Esophagus muscularis mucosa (tissue), 4 donors: Measurements from ENCODE around the gene ZNF677. TPM values are rescaled to one million over a fixed set of nuclear protein-coding genes. Genes with fewer than 3 reads are reported as not detected.
"Not testable (repeated sequence)": the region's sequence is repeated elsewhere in the genome, so short reads cannot be mapped to it uniquely, and the experiment has no call there.

ENCODE experiments used
- DNase-seq: peaks from one replicate; pipeline ENCODE4 v3.0.0-alpha.2; 2017; ENCODE audit errors: extremely low spot score
- H3K27ac ChIP-seq, 4 donors: fragments of 200-600 bp; sonication (generic); replicated peaks in 1 of 4; 1 replicate in 3 of 4; 2 replicates in 1 of 4; pipeline ENCODE4 v1.5.1; 2016 to 2019; ENCODE audit warnings: mild to moderate bottlenecking in 1 of 4
- H3K27me3 ChIP-seq, 4 donors: fragments of 200-600 bp; sonication (generic); one replicate each; pipeline versions ENCODE4 v1.5.1 to v1.6.0; 2016 to 2019
- H3K36me3 ChIP-seq, 4 donors: fragments of 200-600 bp; sonication (generic); one replicate each; pipeline ENCODE4 v1.5.1; 2016 to 2019
- H3K4me1 ChIP-seq, 4 donors: fragments of 200-600 bp; sonication (generic); one replicate each; pipeline ENCODE4 v1.5.1; 2016 to 2019
- H3K4me3 ChIP-seq, 4 donors: fragments of 200-600 bp; sonication (generic); 1 replicate in 2 of 4; 2 replicates in 2 of 4; pipeline ENCODE4 v1.5.1; 2016 to 2019; ENCODE audit warnings: mild to moderate bottlenecking in 4 of 4, moderate library complexity in 1 of 4
- H3K9me3 ChIP-seq, 4 donors: fragments of 200-600 bp; sonication (generic); 1 replicate in 3 of 4; 2 replicates in 1 of 4; pipeline ENCODE4 v1.5.1; 2016 to 2019
- CTCF ChIP-seq, 3 experiments: fragments of 200-600 bp in 2 of 3; fragments of 450-650 bp in 1 of 3; sonication (generic) in 2 of 3; IDR thresholded peaks; one replicate each; pipeline ENCODE4 v1.5.1; 2017 to 2019; ENCODE audit warnings: antibody characterized with exemption in 3 of 3, mild to moderate bottlenecking in 2 of 3, moderate library complexity in 1 of 3
- EP300 ChIP-seq: sonication (generic); formaldehyde crosslinking; IDR thresholded peaks from one replicate; pipeline ENCODE4 v1.6.1; 2017; ENCODE audit warnings: antibody characterized with exemption
- POLR2A ChIP-seq: fragments of 450-650 bp; IDR thresholded peaks from one replicate; pipeline ENCODE4 v1.6.1; 2017; ENCODE audit warnings: antibody characterized with exemption, moderate library complexity, mild to moderate bottlenecking, low read depth
- POLR2AphosphoS5 ChIP-seq, 2 donors: sonication (generic); formaldehyde crosslinking; IDR thresholded peaks; one replicate each; pipeline ENCODE4 v1.6.1; 2017; ENCODE audit warnings: antibody characterized with exemption in 2 of 2
- WGBS: methylation state at CpG from one replicate; pipeline ENCODE4 v1.1.5; 2018; 5-methylcytosine and 5-hydroxymethylcytosine counted together
- intact Hi-C: fragments of 100-400 bp; cut with DNase I; formaldehyde crosslinking; loops from one replicate; pipeline ENCODE4 v1.15.1; 2023
- total RNA-seq, 4 donors: library from RNA; depleted of rRNA; stranded (reverse); fragments of >200 nt; gene quantifications; one replicate each; pipeline versions ENCODE4 v1.1.0 to v1.2.1, GENCODE V29; 2016

Gene ZNF677
- total RNA-seq, 4 donors from 2014 or later, result 15.6 to 22.0 (median 17.1) TPM

DNA sequence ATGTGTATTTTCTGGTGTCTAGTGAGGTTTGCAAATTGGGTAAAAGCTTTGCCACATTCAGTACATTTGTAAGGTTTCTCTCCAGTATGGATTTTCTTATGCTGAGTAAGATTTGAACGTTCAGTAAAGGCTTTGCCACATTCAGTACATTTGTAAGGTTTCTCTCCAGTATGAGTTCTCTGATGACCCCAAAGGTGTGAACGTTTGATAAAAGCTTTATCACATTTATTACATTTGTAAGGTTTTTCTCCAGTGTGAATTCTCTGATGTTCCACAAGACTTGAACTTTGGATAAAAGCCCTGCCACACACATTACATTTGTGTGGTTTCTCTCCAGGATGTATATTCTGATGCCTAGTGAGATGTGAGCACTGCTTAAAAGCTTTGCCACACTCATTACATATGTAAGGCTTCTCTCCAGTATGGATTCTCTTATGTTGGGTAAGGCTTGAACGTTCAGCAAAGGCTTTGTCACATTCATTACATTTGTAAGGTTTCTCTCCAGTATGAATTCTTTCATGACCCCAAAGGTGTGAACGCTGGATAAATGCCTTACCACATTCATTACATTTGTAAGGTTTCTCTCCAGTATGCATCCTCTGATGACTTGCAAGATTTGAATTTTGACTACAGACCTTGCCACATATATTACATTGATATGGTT is 17.4 kb downstream of the ZNF677 start:
- Histone ChIP-seq H3K9me3 (peaks cover 11 to 100% (median 97%) of the 10 kb centered on the region in 4 donors), H3K4me1 (no peaks in the 10 kb centered on the region), H3K4me3 (no peak overlapping the region), H3K27me3 (no peaks in the 10 kb centered on the region), H3K27ac (no peak overlapping the region), H3K36me3 (peaks cover 46 to 56% (median 53%) of the 10 kb centered on the region in 4 donors)
- TF ChIP-seq POLR2AphosphoS5 (IDR thresholded peaks at IDR 0.05) (no peak), POLR2A (no peak), EP300 (no peak), CTCF (IDR thresholded peaks at IDR 0.05) (no peak)
- intact Hi-C loops, result no loop called here
- 91% methylated on average over 4 of the region's 4 CpGs for WGBS
- DNase-seq, result no peak

DNA sequence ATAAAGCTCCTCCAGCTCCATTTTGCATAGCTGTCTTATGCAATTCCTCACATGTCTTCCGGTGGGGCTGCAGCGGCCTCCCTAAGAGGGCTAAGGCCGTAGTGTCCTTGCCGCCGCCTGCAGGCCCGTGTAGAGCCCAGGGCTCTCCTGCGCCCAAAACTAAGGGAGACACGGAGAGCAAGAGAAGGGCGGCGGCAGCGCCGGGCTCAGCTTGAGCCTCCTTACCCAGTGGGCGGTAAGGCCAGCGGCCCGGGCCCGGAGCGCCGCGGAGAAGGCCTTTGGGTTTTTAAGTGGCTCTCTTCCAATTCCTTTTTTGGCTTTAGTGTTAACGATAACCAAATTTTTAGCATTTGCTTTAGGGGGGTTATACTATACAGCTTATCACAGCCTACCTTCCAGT is 30.1 kb downstream of the ZNF677 start:
- Histone ChIP-seq H3K4me3 (no peak overlapping the region), H3K27me3 (no peaks in the 10 kb centered on the region), H3K27ac (no peak overlapping the region), H3K9me3 (peaks cover 0 to 84% (median 73%) of the 10 kb centered on the region in 4 donors), H3K36me3 (peaks cover 0 to 3% (median 0%) of the 10 kb centered on the region in 4 donors), H3K4me1 (no peaks in the 10 kb centered on the region)
- intact Hi-C loops, result no loop called here
- WGBS, result 95% methylated on average over 14 of the region's 20 CpGs
- TF ChIP-seq CTCF (IDR thresholded peaks at IDR 0.05) (no peak), EP300 (no peak)
- DNase-seq, result no peak

DNA sequence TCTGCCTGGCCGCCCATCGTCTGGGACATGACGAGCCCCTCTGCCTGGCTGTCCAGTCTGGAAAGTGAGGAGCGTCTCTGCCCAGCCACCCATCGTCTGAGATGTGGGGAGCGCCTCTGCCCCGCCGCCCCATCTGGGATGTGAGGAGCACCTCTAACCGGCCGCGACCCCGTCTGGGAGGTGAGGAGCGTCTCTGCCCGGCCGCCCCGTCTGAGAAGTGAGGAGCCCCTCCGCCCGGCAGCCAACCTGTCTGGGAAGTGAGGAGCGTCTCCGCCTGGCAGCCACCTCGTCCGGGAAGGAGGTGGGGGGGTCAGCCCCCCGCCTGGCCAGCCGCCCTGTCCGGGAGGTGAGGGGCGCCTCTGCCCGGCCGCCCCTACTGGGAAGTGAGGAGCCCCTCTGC is 32.0 kb downstream of the ZNF677 start:
- H3K36me3 ChIP-seq, H3K27me3 ChIP-seq, intact Hi-C loops, H3K4me1 ChIP-seq, DNase-seq, H3K27ac ChIP-seq, H3K4me3 ChIP-seq: not testable (repeated sequence)
- peaks cover 0 to 84% (median 72%) of the 10 kb centered on the region in 4 donors for H3K9me3 ChIP-seq
- no CpG with 5 or more reads among the region's 28 CpGs for WGBS

DNA sequence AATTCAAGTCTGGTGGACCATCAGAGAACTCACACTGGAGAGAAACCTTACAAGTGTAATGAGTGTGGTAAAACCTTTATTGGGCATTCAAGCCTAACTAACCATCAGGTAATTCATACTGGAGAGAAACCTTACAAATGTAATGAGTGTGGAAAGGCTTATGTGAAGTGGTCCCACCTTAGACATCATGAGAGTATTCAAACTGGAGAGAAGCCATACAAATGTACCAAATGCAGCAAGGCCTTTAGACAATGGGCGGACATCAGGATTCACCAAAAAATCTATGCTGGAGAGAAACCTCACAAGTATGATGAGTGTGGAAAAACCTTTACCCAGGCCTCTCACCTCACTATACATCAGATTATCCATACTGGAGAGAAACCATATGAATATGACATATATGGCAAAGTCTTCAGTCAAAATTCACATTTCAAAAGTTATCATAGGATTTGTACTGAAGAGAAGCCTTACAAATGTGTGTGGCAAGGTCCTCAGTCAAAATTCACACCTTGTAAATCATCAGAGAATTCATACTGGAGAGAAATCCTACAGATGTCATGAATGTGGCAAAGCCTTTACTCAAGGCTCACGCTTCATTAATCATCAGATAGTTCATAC is 41.9 kb downstream of the ZNF677 start:
- Histone ChIP-seq H3K27me3 (no peaks in the 10 kb centered on the region), H3K27ac (no peak overlapping the region), H3K9me3 (peaks cover 51 to 100% (median 100%) of the 10 kb centered on the region in 4 donors), H3K4me3 (no peak overlapping the region), H3K36me3 (peaks cover 36 to 43% (median 39%) of the 10 kb centered on the region in 4 donors), H3K4me1 (no peaks in the 10 kb centered on the region)
- DNase-seq, result no peak
- WGBS, result 100% methylated on average over 2 of the region's 2 CpGs
- intact Hi-C loops, result no loop called here
- TF ChIP-seq POLR2AphosphoS5 (IDR thresholded peaks at IDR 0.05) (no peak), CTCF (IDR thresholded peaks at IDR 0.05) (no peak), POLR2A (no peak), EP300 (no peak)

GRCh38 chr19:53211554-53211953 is 43.1 kb downstream of the ZNF677 start:
- H3K4me3 ChIP-seq, intact Hi-C loops, H3K27ac ChIP-seq, H3K4me1 ChIP-seq, H3K27me3 ChIP-seq, DNase-seq: not testable (repeated sequence)
- H3K9me3 ChIP-seq, result peaks cover 51 to 100% (median 99%) of the 10 kb centered on the region in 4 donors
- H3K36me3 ChIP-seq, result peaks cover 37 to 56% (median 46%) of the 10 kb centered on the region in 4 donors
- WGBS, result 86% methylated on average over 3 of the region's 3 CpGs
